IPS-18c (cell line): Measurements from ENCODE around the gene DRD1.
"Not testable (repeated sequence)": the region's sequence is repeated elsewhere in the genome, so short reads cannot be mapped to it uniquely, and the experiment has no call there.

Source experiments
- H3K4me3 ChIP-seq: 2 replicates; pipeline ENCODE4 v1.7.0; 2013; ENCODE audit warnings: low read depth, mild to moderate bottlenecking, low read length, moderate library complexity; ENCODE audit not compliant: insufficient read depth
- H3K9me3 ChIP-seq: one replicate; pipeline ENCODE4 v1.6.1; 2013; ENCODE audit warnings: mild to moderate bottlenecking, low read length, moderate library complexity; ENCODE audit not compliant: control insufficient read depth, insufficient read depth

Gene DRD1

GRCh38 chr5:175448276-175448675 lies 4.3 kb upstream of the DRD1 start:
- H3K9me3 ChIP-seq, result no peaks in the 10 kb centered on the region
- no peak overlapping the region for H3K4me3 ChIP-seq

DNA sequence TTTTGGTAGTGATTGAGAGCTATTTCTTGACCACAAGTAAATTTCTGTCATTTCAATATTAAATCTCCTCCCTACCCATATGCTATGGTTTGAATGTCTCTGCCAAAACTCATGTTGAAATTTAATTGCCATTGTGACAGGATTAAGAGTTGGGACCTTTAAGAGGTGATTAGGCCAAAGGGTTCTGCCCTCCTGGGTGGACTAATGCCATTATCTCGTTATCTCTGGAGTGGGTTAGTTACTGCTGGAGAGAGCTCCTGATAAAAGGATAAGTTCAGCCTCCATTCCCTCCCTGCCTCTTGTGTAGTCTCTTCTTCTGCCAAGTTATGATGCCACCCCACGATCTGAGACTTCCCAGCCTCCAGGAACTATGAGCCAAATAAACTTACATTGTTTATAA lies 3.6 kb upstream of the DRD1 start:
- no peaks in the 10 kb centered on the region for H3K9me3 ChIP-seq
- H3K4me3 ChIP-seq, result no peak overlapping the region

DNA sequence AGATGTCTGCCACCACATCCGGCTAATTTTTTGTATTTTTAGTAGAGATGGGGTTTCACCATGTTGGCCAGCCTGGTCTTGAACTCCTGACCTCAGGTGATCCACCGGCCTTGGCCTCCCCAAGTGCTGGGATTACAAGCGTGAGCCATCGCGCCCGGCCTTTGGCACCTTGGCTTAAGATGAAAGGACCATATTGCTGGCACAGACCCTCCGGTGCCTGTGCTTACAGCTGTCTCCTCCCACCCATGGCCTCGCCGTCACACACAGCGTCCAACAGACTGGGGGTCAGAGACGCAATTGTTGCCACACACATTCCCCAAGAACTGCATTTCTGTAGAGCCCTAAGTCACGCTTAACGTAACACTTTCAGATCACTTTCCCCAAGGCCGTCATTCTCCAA lies 2.4 kb upstream of the DRD1 start:
- not testable (repeated sequence) for H3K9me3 ChIP-seq, H3K4me3 ChIP-seq

DNA sequence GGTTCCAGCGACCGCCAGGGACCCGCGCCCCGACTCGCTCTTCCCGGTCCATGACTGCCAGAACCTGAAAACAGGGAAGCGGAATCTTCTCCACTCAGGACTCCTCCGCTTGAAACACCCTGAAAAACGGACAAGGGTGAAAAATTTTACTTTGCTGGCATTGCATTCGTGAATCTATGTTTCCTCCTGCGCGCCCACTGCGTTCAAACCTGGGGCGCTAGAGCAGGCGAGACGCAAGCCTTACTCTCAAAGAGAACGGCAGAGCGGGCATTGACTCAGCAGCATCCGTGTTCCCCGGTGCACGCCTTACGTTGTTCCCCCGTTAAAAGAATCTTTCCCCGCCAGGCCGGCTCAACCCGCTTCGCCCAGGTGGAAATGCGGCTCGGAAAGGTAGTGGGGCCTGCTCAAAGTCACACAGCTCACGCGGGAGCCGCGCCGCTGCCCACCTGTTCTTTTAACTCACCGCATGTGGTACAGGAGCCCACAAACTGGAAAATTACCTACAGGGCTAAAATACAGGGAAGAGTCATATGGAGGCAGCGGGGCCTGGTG lies 999 bp upstream of the DRD1 start:
- Histone ChIP-seq H3K9me3 (no peaks in the 10 kb centered on the region), H3K4me3 (0 out of 2 replicates have a peak overlapping the region, but pooled peaks have one; percentile 10)

DNA sequence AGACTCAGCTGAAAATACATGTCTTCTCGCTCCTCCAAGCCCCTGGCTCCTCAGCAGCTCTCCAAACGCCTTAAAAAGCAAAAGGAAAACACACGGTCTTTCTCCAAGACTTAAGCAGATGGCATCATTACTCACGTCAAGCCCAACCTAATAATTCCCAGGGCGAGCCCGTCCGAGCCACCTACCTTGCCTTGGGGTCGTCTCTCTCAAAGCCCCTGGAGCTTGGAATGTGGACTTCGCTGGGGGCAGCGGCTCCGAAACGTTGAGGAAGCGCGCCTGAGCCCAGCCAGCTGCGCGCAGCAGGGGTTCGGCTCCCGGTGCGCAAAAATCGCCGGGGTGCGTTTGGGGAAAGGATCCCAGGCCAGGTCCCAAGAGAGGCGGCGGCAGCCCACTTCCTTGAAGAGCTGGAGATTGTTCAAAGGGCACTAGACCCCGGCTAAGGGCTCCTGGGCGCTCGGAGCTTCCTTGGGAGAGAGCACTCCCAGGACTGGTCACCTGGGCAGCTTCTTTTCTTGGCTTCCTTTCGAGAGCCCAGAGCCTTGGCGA lies 395 bp downstream of the DRD1 start:
- Histone ChIP-seq H3K4me3 (peak overlapping the region; percentile 50; the same call in 1 of the 2 replicates), H3K9me3 (no peaks in the 10 kb centered on the region)

DNA sequence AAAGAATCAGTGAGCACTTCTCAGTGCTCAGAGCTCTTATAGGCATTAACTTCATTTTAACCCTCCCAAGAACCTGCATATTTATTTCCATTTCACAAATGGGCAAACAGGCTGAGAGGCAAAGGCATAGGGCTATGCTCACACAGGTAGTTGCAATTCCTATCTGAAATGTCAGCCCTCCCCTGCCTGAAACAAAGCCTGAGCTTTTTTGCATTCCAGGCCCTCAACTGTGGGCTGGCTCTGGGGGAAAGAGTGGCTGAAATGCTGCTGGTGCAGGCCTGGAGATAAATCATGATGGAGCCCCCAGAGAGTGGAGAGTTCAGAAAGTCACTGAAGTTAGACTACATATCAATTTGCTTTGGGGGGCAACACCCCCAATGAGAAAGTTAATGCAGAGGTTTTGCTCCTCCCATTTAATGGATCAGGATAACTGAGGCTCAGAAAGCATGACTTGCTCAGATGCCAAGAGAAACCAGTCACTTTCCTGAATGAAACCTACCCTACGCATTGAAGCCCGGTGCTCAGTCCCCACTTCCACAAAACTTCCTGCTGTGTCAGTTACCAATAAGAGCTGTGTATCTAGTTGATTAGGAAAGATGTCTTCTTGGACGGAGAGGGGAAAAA lies 5.6 kb downstream of the DRD1 start:
- no peaks in the 10 kb centered on the region for H3K9me3 ChIP-seq

GRCh38 chr5:175436359-175436758 lies 7.6 kb downstream of the DRD1 start:
- Histone ChIP-seq H3K4me3 (no peak overlapping the region), H3K9me3 (no peaks in the 10 kb centered on the region)

More for the DNA sequence above, 5.6 kb downstream of the DRD1 start:
- no peak overlapping the region for H3K4me3 ChIP-seq

- H3K4me3 ChIP-seq, result no peak overlapping the region
- H3K9me3 ChIP-seq, result no peaks in the 10 kb centered on the region
Observed at GRCh38 chr5:175434800-175435199, 9.2 kb downstream of the DRD1 start.

DNA sequence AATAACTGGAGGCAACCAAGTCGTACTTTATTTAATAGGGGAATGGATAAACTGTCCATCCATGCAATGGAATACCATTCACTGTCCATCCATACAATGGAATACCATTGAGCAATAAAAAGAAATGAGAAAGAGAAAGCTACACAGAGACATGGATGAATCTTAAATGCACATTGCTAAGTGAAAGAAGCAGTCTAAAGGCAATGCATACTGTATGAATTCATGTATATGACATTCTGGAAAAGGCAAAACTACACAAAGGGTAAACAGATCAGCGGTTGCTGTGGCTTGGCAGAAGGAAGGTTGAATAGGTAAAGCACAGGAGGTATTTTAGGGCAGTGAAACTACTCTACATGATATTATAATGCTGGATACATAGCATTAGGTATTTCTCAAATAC lies 16.2 kb downstream of the DRD1 start:
- H3K9me3 ChIP-seq, result no peaks in the 10 kb centered on the region
- no peak overlapping the region for H3K4me3 ChIP-seq

DNA sequence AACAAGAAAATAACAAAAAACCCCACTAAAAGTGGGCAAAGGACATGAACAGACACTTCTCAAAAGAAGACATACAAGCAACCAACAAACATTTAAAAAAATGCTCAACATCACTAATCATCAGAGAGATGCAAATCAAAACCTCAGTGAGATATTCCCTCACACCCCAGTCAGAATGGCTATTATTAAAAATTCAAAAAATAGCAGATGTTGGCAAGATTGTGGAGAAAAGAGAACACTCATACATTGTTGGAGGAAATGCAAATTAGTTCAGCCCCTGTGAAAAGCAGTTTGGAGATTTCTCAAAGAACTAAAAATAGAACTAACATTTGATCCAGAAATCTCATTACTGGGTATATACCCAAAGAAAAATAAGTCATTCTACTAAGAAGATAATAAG lies 19.4 kb downstream of the DRD1 start:
- H3K4me3 ChIP-seq, H3K9me3 ChIP-seq: not testable (repeated sequence)

GRCh38 chr5:175422058-175422457 lies 21.9 kb downstream of the DRD1 start:
- Histone ChIP-seq H3K9me3 (no peaks in the 10 kb centered on the region), H3K4me3 (no peak overlapping the region)

DNA sequence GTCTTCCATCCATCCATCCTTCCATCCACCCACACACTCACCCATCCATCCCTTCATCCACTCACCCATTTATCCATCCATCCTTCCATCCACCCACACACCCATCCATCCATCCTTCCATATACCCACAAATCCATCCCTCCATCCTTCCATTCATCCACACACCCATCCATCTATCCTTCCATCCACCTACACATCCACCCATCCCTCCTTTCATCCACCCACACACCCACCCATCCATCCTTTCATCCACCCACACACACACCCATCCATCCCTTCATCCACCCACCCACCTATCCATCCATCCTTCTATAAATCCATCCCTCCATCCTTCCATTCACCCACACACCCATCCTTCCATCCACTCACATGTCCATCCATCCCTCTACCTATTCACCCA lies 23.6 kb downstream of the DRD1 start:
- Histone ChIP-seq H3K4me3 (no peak overlapping the region), H3K9me3 (no peaks in the 10 kb centered on the region)

GRCh38 chr5:175418251-175418650 lies 25.7 kb downstream of the DRD1 start:
- H3K9me3 ChIP-seq, result no peaks in the 10 kb centered on the region
- H3K4me3 ChIP-seq, result no peak overlapping the region

DNA sequence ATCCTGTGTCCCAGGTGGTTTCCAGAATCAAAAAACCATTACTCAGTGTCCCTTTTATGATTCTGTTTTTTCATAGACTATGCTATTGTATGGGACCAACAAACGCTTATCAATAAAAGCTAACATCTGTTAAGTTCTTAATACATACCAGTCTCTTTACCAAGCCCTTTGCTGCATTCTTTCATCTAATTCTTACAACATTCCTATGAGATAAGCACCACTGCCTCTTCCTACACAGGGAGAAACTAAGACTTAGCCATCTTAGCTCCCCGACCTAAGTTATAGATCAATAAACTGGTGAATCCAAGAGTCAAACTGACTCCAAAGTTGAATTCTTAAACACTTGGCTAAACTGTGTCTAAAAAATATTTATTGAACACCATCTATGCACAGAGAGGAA lies 26.6 kb downstream of the DRD1 start:
- no peak overlapping the region for H3K4me3 ChIP-seq
- H3K9me3 ChIP-seq, result no peaks in the 10 kb centered on the region

- H3K4me3 ChIP-seq, result no peak overlapping the region
- no peaks in the 10 kb centered on the region for H3K9me3 ChIP-seq
Observed at GRCh38 chr5:175415303-175415702, 28.7 kb downstream of the DRD1 start.

DNA sequence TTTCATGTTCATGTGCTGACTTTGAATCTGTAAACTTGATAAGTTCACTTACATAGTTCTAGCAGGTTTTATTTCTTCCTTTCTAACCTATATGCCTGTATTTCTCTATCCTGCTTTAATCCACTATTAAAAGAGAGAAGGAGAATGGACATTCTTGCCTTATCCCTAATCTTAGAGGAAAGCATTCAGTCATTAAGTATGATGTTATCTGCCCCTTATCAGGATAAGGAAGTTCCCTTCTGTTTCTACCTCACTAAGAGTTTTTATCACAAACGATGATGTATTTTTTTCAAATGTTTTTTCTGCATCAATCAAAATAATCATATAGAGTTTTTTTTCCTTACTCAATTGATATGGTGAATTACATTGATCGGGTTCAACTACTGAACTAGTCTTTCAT lies 33.1 kb downstream of the DRD1 start:
- H3K9me3 ChIP-seq, result no peaks in the 10 kb centered on the region
- no peak overlapping the region for H3K4me3 ChIP-seq

- Histone ChIP-seq H3K4me3 (no peak overlapping the region), H3K9me3 (peaks cover 6% of the 10 kb centered on the region)
Observed at GRCh38 chr5:175406300-175406699, 37.7 kb downstream of the DRD1 start.

- H3K9me3 ChIP-seq, H3K4me3 ChIP-seq: not testable (repeated sequence)
Observed at GRCh38 chr5:175397590-175398297, 46.2 kb downstream of the DRD1 start.
